HAP-1 (cell line): ENCODE measurements around the gene SH3PXD2B.
"Not testable (repeated sequence)": the region's sequence is repeated elsewhere in the genome, so short reads cannot be mapped to it uniquely, and the experiment has no call there.

Source experiments
- DNase-seq, 2 experiments: peaks; one replicate each; pipeline ENCODE4 v3.0.0-alpha.2; 2016 to 2020; ENCODE audit warnings: low spot score in 2 of 2
- H3K27me3 ChIP-seq: fragments of 250-450 bp; sonication (Bioruptor Pico); 2 replicates; pipeline ENCODE4 v1.5.1; 2020; ENCODE audit warnings: low read depth, mild to moderate bottlenecking, moderate library complexity
- H3K36me3 ChIP-seq: fragments of 250-450 bp; sonication (Bioruptor Pico); replicated peaks from 2 replicates; pipeline ENCODE4 v1.5.1; 2020; ENCODE audit warnings: mild to moderate bottlenecking
- H3K4me1 ChIP-seq: fragments of 250-450 bp; sonication (Bioruptor Pico); 2 replicates; pipeline ENCODE4 v1.5.1; 2020; ENCODE audit warnings: mild to moderate bottlenecking
- H3K4me3 ChIP-seq: fragments of 250-450 bp; sonication (Bioruptor Pico); 2 replicates; pipeline ENCODE4 v1.5.1; 2020; ENCODE audit warnings: mild to moderate bottlenecking, moderate library complexity
- H3K9me3 ChIP-seq: fragments of 250-450 bp; sonication (Bioruptor Pico); 2 replicates; pipeline ENCODE4 v1.5.1; 2020; ENCODE audit warnings: mild to moderate bottlenecking, moderate library complexity
- in situ Hi-C: fragments of 300-500 bp; cut with MboI; formaldehyde crosslinking; loops from 3 replicates; pipeline ENCODE4 v1.14.3; 2020; ENCODE audit warnings: low sequenced_read_pairs, inconsistent platforms, mixed read lengths

SH3PXD2B gene

GRCh38 chr5:172409477-172409876, 44.8 kb downstream of the SH3PXD2B start:
- in situ Hi-C loops, DNase-seq, H3K4me1 ChIP-seq, H3K4me3 ChIP-seq, H3K27me3 ChIP-seq, H3K9me3 ChIP-seq: not testable (repeated sequence)
- peaks cover 28% of the 10 kb centered on the region for H3K36me3 ChIP-seq

- Histone ChIP-seq H3K27me3 (no peaks in the 10 kb centered on the region), H3K9me3 (no peaks in the 10 kb centered on the region), H3K4me3 (no peak overlapping the region), H3K36me3 (peaks cover 34% of the 10 kb centered on the region), H3K4me1 (no peaks in the 10 kb centered on the region)
- DNase-seq = no peak
- in situ Hi-C loops = no loop called here
These were observed 46.5 kb downstream of the SH3PXD2B start for GRCh38 chr5:172407822-172408221.

- peaks cover 39% of the 10 kb centered on the region for H3K36me3 ChIP-seq
- H3K4me1 ChIP-seq = no peaks in the 10 kb centered on the region
- no peaks in the 10 kb centered on the region for H3K9me3 ChIP-seq
- DNase-seq = no peak
- no peak overlapping the region for H3K4me3 ChIP-seq
- H3K27me3 ChIP-seq = no peaks in the 10 kb centered on the region
- in situ Hi-C loops = no loop called here
These were observed 47.1 kb downstream of the SH3PXD2B start for GRCh38 chr5:172407241-172407691.

GRCh38 chr5:172405226-172406107, 48.9 kb downstream of the SH3PXD2B start:
- Histone ChIP-seq H3K36me3 (peaks cover 40% of the 10 kb centered on the region), H3K4me3 (no peak overlapping the region), H3K4me1 (no peaks in the 10 kb centered on the region), H3K27me3 (no peaks in the 10 kb centered on the region), H3K9me3 (no peaks in the 10 kb centered on the region)
- DNase-seq = peak in 1 of 2 experiments; percentile 21
- in situ Hi-C loops = no loop called here

- Histone ChIP-seq H3K36me3 (peaks cover 35% of the 10 kb centered on the region), H3K4me1 (no peaks in the 10 kb centered on the region), H3K27me3 (no peaks in the 10 kb centered on the region), H3K9me3 (no peaks in the 10 kb centered on the region), H3K4me3 (no peak overlapping the region)
- in situ Hi-C loops = no loop called here
- no peak for DNase-seq
These were observed 49.6 kb downstream of the SH3PXD2B start for GRCh38 chr5:172404746-172405145.

- in situ Hi-C loops = no loop called here
These were observed 50.5 kb downstream of the SH3PXD2B start for GRCh38 chr5:172403817-172404216.

DNA sequence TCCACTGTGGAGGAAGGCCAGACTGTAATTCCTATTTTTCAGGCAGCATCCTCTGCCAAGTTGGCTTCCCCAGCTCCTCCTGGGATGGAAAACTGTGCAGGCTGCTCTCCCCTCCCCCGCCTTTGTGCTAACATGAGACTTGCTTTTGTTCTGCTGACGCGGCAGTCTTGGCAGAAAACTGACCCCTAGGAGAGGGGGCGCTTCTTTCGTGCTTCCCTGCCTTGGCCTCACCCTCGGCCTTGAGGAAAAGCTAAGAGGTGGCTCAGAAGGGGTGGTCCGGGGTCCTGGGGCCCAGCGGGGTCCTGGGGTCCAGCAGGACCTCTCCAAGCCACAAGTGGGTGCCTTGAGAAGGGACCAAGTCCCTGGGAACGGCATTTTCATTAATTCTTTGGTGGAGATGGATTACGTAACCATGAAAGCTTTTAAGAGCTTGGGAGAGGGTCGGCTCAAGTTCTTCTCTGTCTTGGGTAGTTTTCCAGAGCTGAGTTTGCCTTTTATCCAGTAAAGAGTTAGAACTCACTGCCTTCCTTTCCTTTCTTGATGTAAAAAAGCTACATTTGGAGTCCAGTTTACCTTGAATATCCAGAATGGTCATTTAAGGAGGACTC, 51.0 kb downstream of the SH3PXD2B start:
- H3K9me3 ChIP-seq = no peaks in the 10 kb centered on the region
- H3K27me3 ChIP-seq = no peaks in the 10 kb centered on the region
- DNase-seq = peak in 1 of 2 experiments; percentile 42
- H3K4me1 ChIP-seq = no peaks in the 10 kb centered on the region
- H3K36me3 ChIP-seq = peaks cover 35% of the 10 kb centered on the region
- H3K4me3 ChIP-seq = no peak overlapping the region
- in situ Hi-C loops = no loop called here

More at GRCh38 chr5:172403817-172404216, 50.5 kb downstream of the SH3PXD2B start:
- Histone ChIP-seq H3K4me1 (no peaks in the 10 kb centered on the region), H3K36me3 (peaks cover 35% of the 10 kb centered on the region), H3K4me3 (no peak overlapping the region), H3K27me3 (no peaks in the 10 kb centered on the region), H3K9me3 (no peaks in the 10 kb centered on the region)
- no peak for DNase-seq

GRCh38 chr5:172402531-172403188, 51.7 kb downstream of the SH3PXD2B start:
- no peaks in the 10 kb centered on the region for H3K4me1 ChIP-seq
- DNase-seq = no peak
- in situ Hi-C loops = no loop called here
- H3K9me3 ChIP-seq = no peaks in the 10 kb centered on the region
- no peaks in the 10 kb centered on the region for H3K27me3 ChIP-seq
- H3K36me3 ChIP-seq = peaks cover 35% of the 10 kb centered on the region
- H3K4me3 ChIP-seq = no peak overlapping the region

DNA sequence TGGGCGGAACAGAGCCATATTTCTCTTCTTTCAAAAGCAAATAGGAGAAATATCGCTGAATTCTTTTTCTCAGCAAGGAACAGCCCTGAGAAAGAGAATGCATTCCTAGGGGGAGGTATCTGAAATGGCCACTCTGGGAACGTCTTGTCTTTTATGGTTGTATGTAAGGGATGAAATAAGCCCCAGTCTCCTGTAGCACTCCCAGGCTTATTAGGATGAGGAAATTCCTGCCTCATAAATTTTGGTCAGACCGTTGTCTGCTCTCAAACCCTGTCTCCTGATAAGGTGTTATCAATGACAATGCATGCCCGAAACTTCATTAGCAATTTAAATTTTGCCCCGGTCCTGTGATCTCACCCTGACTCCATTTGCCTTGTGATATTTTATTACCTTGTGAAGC, 52.3 kb downstream of the SH3PXD2B start:
- H3K36me3 ChIP-seq = peaks cover 31% of the 10 kb centered on the region
- H3K9me3 ChIP-seq, H3K4me3 ChIP-seq, in situ Hi-C loops, DNase-seq, H3K27me3 ChIP-seq, H3K4me1 ChIP-seq: not testable (repeated sequence)

- Histone ChIP-seq H3K4me3 (no peak overlapping the region), H3K9me3 (peaks cover 3% of the 10 kb centered on the region; the same call in 1 of the 2 replicates), H3K27me3 (no peaks in the 10 kb centered on the region), H3K4me1 (no peaks in the 10 kb centered on the region), H3K36me3 (peaks cover 25% of the 10 kb centered on the region)
- no peak for DNase-seq
- in situ Hi-C loops = no loop called here
These were observed 54.5 kb downstream of the SH3PXD2B start for GRCh38 chr5:172399826-172400225.

GRCh38 chr5:172399336-172399735, 55.0 kb downstream of the SH3PXD2B start:
- H3K27me3 ChIP-seq = no peaks in the 10 kb centered on the region
- in situ Hi-C loops = no loop called here
- peaks cover 3% of the 10 kb centered on the region; the same call in 1 of the 2 replicates for H3K9me3 ChIP-seq
- peaks cover 25% of the 10 kb centered on the region for H3K36me3 ChIP-seq
- H3K4me3 ChIP-seq = no peak overlapping the region
- no peaks in the 10 kb centered on the region for H3K4me1 ChIP-seq
- DNase-seq = no peak

GRCh38 chr5:172398645-172399044, 55.7 kb downstream of the SH3PXD2B start:
- peaks cover 25% of the 10 kb centered on the region for H3K36me3 ChIP-seq
- H3K27me3 ChIP-seq, in situ Hi-C loops, H3K4me3 ChIP-seq, DNase-seq, H3K9me3 ChIP-seq, H3K4me1 ChIP-seq: not testable (repeated sequence)

- H3K4me3 ChIP-seq, in situ Hi-C loops: not testable (repeated sequence)
- H3K36me3 ChIP-seq = peaks cover 23% of the 10 kb centered on the region
These were observed 57.3 kb downstream of the SH3PXD2B start for GRCh38 chr5:172396994-172397393.

DNA sequence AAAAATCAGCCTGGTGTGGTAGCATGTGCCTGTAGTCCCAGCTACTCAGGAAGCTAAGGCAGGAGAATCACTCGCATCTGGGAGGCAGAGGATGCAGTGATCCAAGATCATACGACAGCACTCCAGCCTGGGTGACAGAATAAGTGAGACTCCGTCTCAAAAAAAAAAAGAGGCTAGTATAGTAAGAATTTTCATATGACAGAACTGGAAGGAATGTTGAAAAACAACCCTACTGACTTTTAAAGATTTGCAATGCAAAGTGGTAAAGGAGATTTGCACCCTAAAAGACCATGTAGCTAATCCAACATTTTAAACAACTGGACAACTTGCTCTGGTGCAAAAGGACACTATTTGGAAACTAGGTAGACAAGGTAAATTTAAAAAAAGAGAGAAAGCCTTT, 58.1 kb downstream of the SH3PXD2B start:
- in situ Hi-C loops = no loop called here
- Histone ChIP-seq H3K4me1 (peaks cover 2% of the 10 kb centered on the region; the same call in 1 of the 2 replicates), H3K27me3 (no peaks in the 10 kb centered on the region), H3K36me3 (peaks cover 31% of the 10 kb centered on the region), H3K4me3 (no peak overlapping the region), H3K9me3 (peaks cover 3% of the 10 kb centered on the region; the same call in 1 of the 2 replicates)
- DNase-seq = no peak

More at GRCh38 chr5:172396994-172397393, 57.3 kb downstream of the SH3PXD2B start:
- not testable (repeated sequence) for H3K9me3 ChIP-seq, DNase-seq, H3K4me1 ChIP-seq, H3K27me3 ChIP-seq
